A549 (cell line): ENCODE measurements around the gene H2AZ1. TPM values are rescaled to one million over a fixed set of nuclear protein-coding genes. Genes with fewer than 3 reads are reported as not detected.

Source experiments
- ATAC-seq, 2 experiments: fragments of 200-7000 bp in 1 of 2; fragments of >200 bp in 1 of 2; cut with Nextera tagmentation in 1 of 2; cut with Tn5 transposase in 1 of 2; 3 replicates each; pipeline versions ENCODE4 v1.8.0 to v1.9.1; 2018 to 2020; ENCODE audit warnings: mild to moderate bottlenecking in 1 of 2, moderate library complexity in 1 of 2
- CTCF ChIA-PET: fragments of 300-600 bp; sonication (Branson Sonifier 250); formaldehyde crosslinking; extraction: SDS; loops from one replicate; lab custom pipeline; 2021; ENCODE audit warnings: antibody characterized with exemption, inconsistent platforms; lab: Yijun Ruan, JAX
- POLR2A ChIA-PET: fragments of 350-600 bp; formaldehyde crosslinking; extraction: SDS; loops from one replicate; lab custom pipeline; 2021; ENCODE audit warnings: antibody characterized with exemption, inconsistent platforms; lab: Yijun Ruan, JAX
- DNase-seq, 2 experiments: peaks; one replicate each; pipeline versions ENCODE4 v3.0.0 to v3.0.0-alpha.2; 2011 to 2016; ENCODE audit warnings: low read depth in 1 of 2, low spot score in 1 of 2
- FAIRE-seq: peaks from 2 replicates; lab custom pipeline; 2011; peaks lifted over from hg19 to GRCh38; lab: Jason Lieb, UNC
- H3K27ac ChIP-seq, 2 experiments: fragments of >200 bp; sonication (Bioruptor Twin); formaldehyde crosslinking; 3 replicates each; pipeline ENCODE4 v1.5.1; 2016 to 2017
- H3K4me1 ChIP-seq: fragments of >200 bp; sonication (Bioruptor Twin); formaldehyde crosslinking; 3 replicates; pipeline ENCODE4 v1.6.1; 2016
- H3K4me2 ChIP-seq: fragments of >200 bp; sonication (Bioruptor Twin); formaldehyde crosslinking; 3 replicates; pipeline ENCODE4 v1.6.1; 2016
- H3K4me3 ChIP-seq: fragments of >200 bp; sonication (Bioruptor Twin); formaldehyde crosslinking; 3 replicates; pipeline ENCODE4 v1.5.1; 2016
- H3K9me3 ChIP-seq: fragments of >200 bp; sonication (Bioruptor Twin); formaldehyde crosslinking; 3 replicates; pipeline ENCODE4 v1.6.1; 2016
- ATOH8 ChIP-seq: fragments of 250-450 bp; sonication (Bioruptor Pico); IDR thresholded peaks from 2 replicates; pipeline ENCODE4 v1.5.0; 2020; ENCODE audit warnings: low read depth, mild to moderate bottlenecking, moderate library complexity
- BCL3 ChIP-seq: fragments of >200 bp; sonication (Bioruptor Twin); formaldehyde crosslinking; IDR thresholded peaks from 3 replicates; pipeline ENCODE4 v1.6.1; 2016
- BHLHE40 ChIP-seq: IDR thresholded peaks from 2 replicates; pipeline ENCODE4 v1.6.1; 2012; ENCODE audit warnings: low read depth, low read length, inconsistent platforms
- CEBPB ChIP-seq, 2 experiments: fragments of >200 bp in 1 of 2; sonication (Bioruptor Twin) in 1 of 2; formaldehyde crosslinking in 1 of 2; IDR thresholded peaks; 2 replicates each; pipeline ENCODE4 v1.6.1; 2012 to 2016
- CHD2 ChIP-seq: fragments of 150-350 bp; IDR thresholded peaks from 2 replicates; pipeline ENCODE4 v1.6.1; 2014; ENCODE audit warnings: low read length; ENCODE audit not compliant: partially characterized antibody
- CHD4 ChIP-seq: fragments of 200-600 bp; sonication (generic); IDR thresholded peaks from 2 replicates; pipeline ENCODE4 v1.6.1; 2016; ENCODE audit warnings: antibody characterized with exemption, mild to moderate bottlenecking, borderline replicate concordance
- EHMT2 ChIP-seq: fragments of 200-600 bp; sonication (generic); IDR thresholded peaks from 2 replicates; pipeline ENCODE4 v1.6.1; 2016; ENCODE audit warnings: antibody characterized with exemption, low read depth, mild to moderate bottlenecking, moderate library complexity
- ELK1 ChIP-seq: fragments of 150-350 bp; IDR thresholded peaks from 2 replicates; pipeline ENCODE4 v1.6.1; 2014; ENCODE audit warnings: low read depth, mild to moderate bottlenecking, low read length
- FOSB ChIP-seq: fragments of 250-450 bp; sonication (Bioruptor Pico); IDR thresholded peaks from 2 replicates; pipeline ENCODE4 v1.5.0; 2020; ENCODE audit warnings: mild to moderate bottlenecking, moderate library complexity
- HES2 ChIP-seq: fragments of >200 bp; sonication (Bioruptor Twin); formaldehyde crosslinking; IDR thresholded peaks from 2 replicates; pipeline ENCODE4 v1.6.1; 2016
- HOXA7 ChIP-seq: fragments of 250-450 bp; sonication (Bioruptor Pico); IDR thresholded peaks from 2 replicates; pipeline ENCODE4 v1.5.0; 2020; ENCODE audit warnings: mild to moderate bottlenecking, moderate library complexity
- HOXB13 ChIP-seq: fragments of 250-450 bp; sonication (Bioruptor Pico); IDR thresholded peaks from 2 replicates; pipeline ENCODE4 v1.5.0; 2020; ENCODE audit warnings: low read depth, mild to moderate bottlenecking, moderate library complexity
- HOXB5 ChIP-seq: fragments of 250-450 bp; sonication (Bioruptor Pico); IDR thresholded peaks from 2 replicates; pipeline ENCODE4 v1.5.0; 2020; ENCODE audit warnings: mild to moderate bottlenecking, moderate library complexity
- JUN ChIP-seq, 2 experiments: fragments of >200 bp; sonication (Bioruptor Twin); formaldehyde crosslinking; IDR thresholded peaks; 2 replicates in 1 of 2; 3 replicates in 1 of 2; pipeline ENCODE4 v1.6.1; 2016 to 2017
- JUNB ChIP-seq: fragments of >200 bp; sonication (Bioruptor Twin); formaldehyde crosslinking; IDR thresholded peaks from 2 replicates; pipeline ENCODE4 v1.6.1; 2016
- KDM1A ChIP-seq: fragments of 200-600 bp; sonication (generic); IDR thresholded peaks from 2 replicates; pipeline ENCODE4 v1.6.1; 2016; ENCODE audit warnings: low read depth, mild to moderate bottlenecking
- MAFK ChIP-seq: fragments of 450-650 bp; IDR thresholded peaks from 2 replicates; pipeline ENCODE4 v1.6.1; 2014; ENCODE audit not compliant: partially characterized antibody
- MAX ChIP-seq: IDR thresholded peaks from 2 replicates; pipeline ENCODE4 v1.6.1; 2012
- MAZ ChIP-seq: fragments of 150-350 bp; IDR thresholded peaks from 2 replicates; pipeline ENCODE4 v1.6.1; 2014; ENCODE audit warnings: antibody characterized with exemption, low read depth, low read length, borderline replicate concordance
- MYC ChIP-seq: IDR thresholded peaks from 2 replicates; pipeline ENCODE4 v1.6.1; 2012; ENCODE audit warnings: mild to moderate bottlenecking, inconsistent platforms, low read length, improper control_type of control experiment, borderline replicate concordance
- NPAS2 ChIP-seq: fragments of 250-450 bp; sonication (Bioruptor Pico); IDR thresholded peaks from 2 replicates; pipeline ENCODE4 v1.8.0; 2022; ENCODE audit warnings: mild to moderate bottlenecking, moderate library complexity, borderline replicate concordance
- RNF2 ChIP-seq: fragments of 200-600 bp; sonication (generic); IDR thresholded peaks from 2 replicates; pipeline ENCODE4 v1.6.1; 2016; ENCODE audit warnings: low read depth, mild to moderate bottlenecking, antibody characterized with exemption, moderate library complexity, borderline replicate concordance
- SREBF2 ChIP-seq: fragments of 450-650 bp; IDR thresholded peaks from 2 replicates; pipeline ENCODE4 v1.6.1; 2014; ENCODE audit warnings: mild to moderate bottlenecking, moderate library complexity
- TFCP2L1 ChIP-seq: fragments of 250-450 bp; sonication (Bioruptor Pico); IDR thresholded peaks from 2 replicates; pipeline ENCODE4 v1.5.0; 2021; ENCODE audit warnings: mild to moderate bottlenecking
- WGBS: methylation state at CpG from one replicate; pipeline ENCODE4 v1.1.6; 2017; ENCODE audit errors: missing lambda C conversion rate; 5-methylcytosine and 5-hydroxymethylcytosine counted together
- polyA plus RNA-seq, 4 experiments: library from polyadenylated mRNA; depleted of rRNA in 3 of 4; stranded (reverse); fragments of >200 nt; fragmentation: RNase III in 1 of 4; extraction: RNeasy Plus Mini Kit Qiagen cat#74134 plus additional on column Dnase treatment in 1 of 4; gene quantifications; 2 replicates in 3 of 4; 3 replicates in 1 of 4; pipeline ENCODE4 v1.2.3, GENCODE V29; 2011 to 2017

The H2AZ1 gene
- polyA plus RNA-seq, 2 of the 4 experiments (the other 2 are of a cell fraction): 646 to 913 TPM

- no peak for TF ChIP-seq HES2
- TF ChIP-seq EHMT2: no peak
- TF ChIP-seq CHD4: no peak
- peak; percentile 52 to 77; a peak in 3 of 5 replicates for TF ChIP-seq JUN (IDR thresholded peaks at IDR 0.05)
- TF ChIP-seq FOSB (CRISPR knock-in tag): peak; percentile 92; the same call in 1 of the 2 replicates
- TF ChIP-seq NPAS2 (CRISPR knock-in tag): no peak
- no peak for TF ChIP-seq BHLHE40
- TF ChIP-seq SREBF2: no peak
- no peak; the same call in none of the 2 replicates for TF ChIP-seq MAX
- TF ChIP-seq MAFK: no peak
- TF ChIP-seq BCL3: peak; percentile 27; the same call in 2 of the 3 replicates
- no peak for TF ChIP-seq KDM1A
- no peak for TF ChIP-seq CEBPB (IDR thresholded peaks at IDR 0.05)
- peak; percentile 88 for TF ChIP-seq HOXA7
- TF ChIP-seq ELK1: no peak
- 0 out of 2 replicates have a peak, but pooled peaks have one; percentile 36 for TF ChIP-seq ATOH8 (CRISPR knock-in tag)
- TF ChIP-seq HOXB13 (CRISPR knock-in tag): no peak
- peak; percentile 93 for TF ChIP-seq TFCP2L1 (CRISPR knock-in tag)
- TF ChIP-seq RNF2: peak; percentile 29; the same call in 1 of the 2 replicates
- TF ChIP-seq, all 56 proteins: peak for 15
Observed at GRCh38 chr4:99946356-99947189, 3.5 kb downstream of the H2AZ1 start, which contains the start of gene DNAJB14 (continued).

- FAIRE-seq: no peak
- TF ChIP-seq MYC: no peak
- no peak for TF ChIP-seq CHD2
- no peak for TF ChIP-seq HOXB5 (CRISPR knock-in tag)
- TF ChIP-seq MAX: peak; percentile 8
- TF ChIP-seq JUNB: no peak
- no peak for TF ChIP-seq MAZ
Observed at GRCh38 chr4:99945718-99946355, 4.2 kb downstream of the H2AZ1 start.

More at GRCh38 chr4:99945718-99946355, 4.2 kb downstream of the H2AZ1 start:
- 3% methylated on average over 11 of the region's 25 CpGs for WGBS
- Histone ChIP-seq H3K27ac (peak overlapping the region; percentile 96 to 99), H3K4me2 (peak overlapping the region; percentile 81), H3K4me3 (peak overlapping the region; percentile 94), H3K9me3 (no peaks in the 10 kb centered on the region), H3K4me1 (peaks cover 24% of the 10 kb centered on the region)
- CTCF ChIA-PET: interaction anchor here (1.5 kb wide), 1 partner anchor 18 kb away, joined by 3 read pairs; no protein-coding TSS in a partner anchor
- POLR2A ChIA-PET: interaction anchor here (0.5 to 1.7 kb wide), 4 partner anchors 8 to 890 kb away, joined by 3 to 11 read pairs (median 4); partner anchors contain the start of genes LAMTOR3 and TRMT10A
- DNase-seq: peak in 1 of 2 experiments; percentile 14
- ATAC-seq: peak; percentile 23 to 32
